ENCODE data around the gene UNC13C.

The UNC13C gene

DNA sequence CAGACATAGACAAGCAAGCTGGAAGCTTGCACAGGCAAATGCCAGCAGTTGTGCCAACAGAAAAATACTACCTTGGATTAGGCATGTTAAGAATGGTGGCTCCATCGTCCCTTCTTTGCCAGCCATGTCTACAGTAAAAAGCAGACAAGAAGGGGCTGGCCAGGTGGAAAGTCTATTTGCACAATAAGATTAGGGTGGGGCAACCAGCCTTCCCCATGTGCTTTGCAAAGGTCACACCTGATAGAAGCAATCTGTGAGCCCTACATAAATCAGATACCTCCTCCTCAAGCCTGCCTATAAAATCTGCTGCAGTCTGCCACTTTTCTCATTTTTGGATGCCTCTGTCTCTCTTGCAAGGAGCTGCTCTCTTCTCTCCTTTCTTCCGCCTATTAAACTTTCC lies 662.6 kb downstream of the UNC13C start:
- no peak for DNase-seq (ENCODE audit: low read depth, low spot score)

DNA sequence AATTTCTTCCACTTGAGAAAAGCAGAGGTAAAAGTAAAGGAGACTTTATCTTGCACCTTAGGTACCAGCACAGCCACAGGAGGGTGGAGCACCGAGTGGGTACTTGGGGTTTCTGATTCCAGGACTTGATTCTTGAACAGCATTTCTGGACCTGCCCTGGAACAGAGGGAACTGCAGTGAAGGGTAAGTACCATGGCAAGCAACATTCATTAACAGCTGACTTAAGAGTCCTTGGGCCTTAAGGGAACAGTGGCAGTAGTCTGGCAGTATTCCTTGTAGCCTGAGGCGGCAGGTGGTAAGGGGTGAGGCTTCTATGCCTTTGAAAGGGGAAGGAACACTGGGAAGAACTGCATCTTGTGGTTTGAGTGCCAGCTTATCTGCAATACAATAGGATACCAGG lies 666.6 kb downstream of the UNC13C start:
- DNase-seq (ENCODE audit: low read depth, low spot score): no peak

- no peak for DNase-seq (ENCODE audit: low read depth, low spot score)
Observed at GRCh38 chr15:54659646-54660045, 681.4 kb downstream of the UNC13C start.

- DNase-seq (ENCODE audit: low read depth, low spot score): no peak
Observed at GRCh38 chr15:54660356-54660755, 682.1 kb downstream of the UNC13C start.

GRCh38 chr15:54675241-54675640 lies 697.0 kb downstream of the UNC13C start:
- no peak for DNase-seq (ENCODE audit: low read depth, low spot score)

- DNase-seq (ENCODE audit: low read depth, low spot score): no peak
Observed at GRCh38 chr15:54681584-54681983, 703.3 kb downstream of the UNC13C start.

All from brain pericyte (primary cell).